Heart right ventricle (tissue), 16 donors: ENCODE measurements around the gene CD226. TPM values are rescaled to one million over a fixed set of nuclear protein-coding genes. Genes with fewer than 3 reads are reported as not detected.
"Not testable (repeated sequence)": the region's sequence is repeated elsewhere in the genome, so short reads cannot be mapped to it uniquely, and the experiment has no call there.

Experiments used
- ATAC-seq, 8 donors: fragments of 200-7000 bp; cut with Tn5 transposase; one replicate each; pipeline ENCODE4 v1.9.1; 2020; ENCODE audit warnings: mild to moderate bottlenecking in 8 of 8, moderate library complexity in 8 of 8, moderate number of reproducible peaks in 1 of 8
- DNase-seq, 2 donors: peaks; one replicate each; pipeline ENCODE4 v3.0.0-alpha.2; 2020
- H3K27ac ChIP-seq, 10 donors: fragments of 200-600 bp; sonication (generic) in 2 of 10; one replicate each; pipeline versions ENCODE4 v1.5.0 to v1.8.0; 2020 to 2022; ENCODE audit warnings: mild to moderate bottlenecking in 3 of 10
- H3K27me3 ChIP-seq, 7 donors: fragments of 200-600 bp; one replicate each; pipeline ENCODE4 v1.8.0; 2021 to 2022; ENCODE audit warnings: mild to moderate bottlenecking in 2 of 7
- H3K36me3 ChIP-seq, 9 donors: fragments of 200-600 bp; sonication (generic) in 1 of 9; one replicate each; pipeline versions ENCODE4 v1.5.0 to v1.8.0; 2020 to 2022; ENCODE audit warnings: mild to moderate bottlenecking in 2 of 9
- H3K4me1 ChIP-seq, 9 donors: fragments of 200-600 bp; sonication (generic) in 1 of 9; one replicate each; pipeline versions ENCODE4 v1.5.0 to v1.8.0; 2020 to 2022; ENCODE audit warnings: mild to moderate bottlenecking in 4 of 9
- H3K4me3 ChIP-seq, 10 donors: fragments of 200-600 bp; sonication (generic) in 2 of 10; one replicate each; pipeline versions ENCODE4 v1.5.0 to v1.8.0; 2020 to 2022; ENCODE audit warnings: mild to moderate bottlenecking in 7 of 10, moderate library complexity in 2 of 10
- H3K9me3 ChIP-seq, 11 donors: fragments of 200-600 bp in 10 of 11; sonication (generic) in 2 of 11; one replicate each; pipeline versions ENCODE4 v1.5.0 to v1.8.0; 2013 to 2022; ENCODE audit warnings: mild to moderate bottlenecking in 2 of 11, control low read depth in 1 of 11, moderate library complexity in 1 of 11
- CTCF ChIP-seq, 9 donors: fragments of 200-600 bp; sonication (generic) in 2 of 9; IDR thresholded peaks; one replicate each; pipeline versions ENCODE4 v1.5.0 to v1.8.0; 2021 to 2022; ENCODE audit warnings: antibody characterized with exemption in 9 of 9, mild to moderate bottlenecking in 5 of 9, moderate library complexity in 1 of 9
- WGBS, 2 donors: extraction: QIAGEN DNeasy Blood & Tissue Kit; methylation state at CpG; one replicate each; pipeline ENCODE4 v1.1.7; 2013; ENCODE audit warnings: inconsistent platforms in 1 of 2; 5-methylcytosine and 5-hydroxymethylcytosine counted together
- intact Hi-C, 10 donors: fragments of 100-400 bp; cut with DNase I; formaldehyde crosslinking; loops; one replicate each; pipeline versions ENCODE4 v1.11.1 to v1.14.2; 2022
- polyA plus RNA-seq, 2 donors: library from polyadenylated mRNA; stranded (reverse); fragments of 200-250 nt; gene quantifications; one replicate each; pipeline ENCODE4 v1.2.3, GENCODE V29; 2013
- total RNA-seq, 10 donors: library from RNA; stranded (reverse); fragmentation: NEBNext Ultra II Directional in 3 of 10; extraction: Animal tissue kit (Norgen Biotek cat#: 25700) in 3 of 10; gene quantifications; one replicate each; pipeline versions ENCODE4 v1.2.1 to v1.2.4, GENCODE V29; 2021 to 2023
- donor health status: Arrhythmogenic right ventricular cardiomyopathy.
- donor health status: ischemic (EF 13 %, LVEDD 7.1; RV severe dilation, severe dysfunction).
- donor health status: healthy with polysubstance abuse.
- donor health status: DM: no; HTN: yes; CAD: no.
- donor health status: DM: no; HTN: no; CAD: no.
- donor health status: ischemic (EF 25% LVEDD 6.9; RV normal size, moderate dysfunction).
- donor health status: ischemic (EF 25% LVEDD 5.7; RV mildly dilated, moderate dysfunction).
- donor health status: healthy.
- donor health status: DM: yes; HTN: yes; CAD: no.
- donor health status: Ischemic cardiomyopathy.
- donor health status: ischemic (EF 35%, LVEDD 5.7; RV mildly dilated, moderate dysfunction).
- donor health status: nonischemic (EF 11% LVEDD 7.7; RV severe dilation, severe dysfunction).
- donor health status: DM: yes; HTN: yes; CAD: no.
- donor health status: PGD.
- donor health status: ischemic (EF 29% LVEDD 5.4; RV normal size, mild dysfunction).
- donor health status: nonischemic (EF 23%, LVEDD 6.1; RV moderate dilation, normal function).

The CD226 gene
- total and polyA plus RNA-seq, 12 donors: 0.19 to 4.1 (median 0.98) TPM

- no peak for DNase-seq
- WGBS, 2 donors: 77 to 95% methylated on average over 4 of the region's 4 CpGs
- no peak overlapping the region for H3K27ac ChIP-seq
- no peak overlapping the region for H3K4me3 ChIP-seq
- no peaks in the 10 kb centered on the region for H3K27me3 ChIP-seq
- no peaks in the 10 kb centered on the region for H3K9me3 ChIP-seq
- no peak for TF ChIP-seq CTCF (IDR thresholded peaks at IDR 0.05)
- H3K4me1 ChIP-seq: peaks cover 0 to 4% (median 0%) of the 10 kb centered on the region in 9 donors
- no peak for ATAC-seq
- intact Hi-C loops: no loop called here
- H3K36me3 ChIP-seq: no peaks in the 10 kb centered on the region
Observed at GRCh38 chr18:69885355-69885754, 62.3 kb downstream of the CD226 start.

GRCh38 chr18:69883781-69884180 is 63.9 kb downstream of the CD226 start:
- TF ChIP-seq CTCF (IDR thresholded peaks at IDR 0.05): no peak
- no peak for ATAC-seq

GRCh38 chr18:69882965-69883668 is 64.6 kb downstream of the CD226 start:
- no peak for DNase-seq
- WGBS, 2 donors: 83 to 86% methylated on average over 6 of the region's 6 CpGs
- no peak for ATAC-seq
- Histone ChIP-seq H3K4me1 (peaks cover 0 to 4% (median 0%) of the 10 kb centered on the region in 9 donors), H3K27me3 (no peaks in the 10 kb centered on the region), H3K9me3 (no peaks in the 10 kb centered on the region), H3K36me3 (no peaks in the 10 kb centered on the region), H3K27ac (no peak overlapping the region), H3K4me3 (no peak overlapping the region)
- intact Hi-C loops: no loop called here
- TF ChIP-seq CTCF (IDR thresholded peaks at IDR 0.05): no peak

More at GRCh38 chr18:69883781-69884180, 63.9 kb downstream of the CD226 start:
- no peak overlapping the region for H3K27ac ChIP-seq
- H3K4me3 ChIP-seq: no peak overlapping the region
- H3K36me3 ChIP-seq: no peaks in the 10 kb centered on the region
- no peak for DNase-seq
- intact Hi-C loops: no loop called here
- WGBS, 2 donors: 55 to 59% methylated on average over 3 of the region's 3 CpGs
- H3K4me1 ChIP-seq: peaks cover 0 to 4% (median 0%) of the 10 kb centered on the region in 9 donors
- H3K9me3 ChIP-seq: no peaks in the 10 kb centered on the region
- no peaks in the 10 kb centered on the region for H3K27me3 ChIP-seq

- Histone ChIP-seq H3K36me3 (no peaks in the 10 kb centered on the region), H3K9me3 (no peaks in the 10 kb centered on the region), H3K4me3 (no peak overlapping the region), H3K27ac (no peak overlapping the region), H3K4me1 (peaks cover 0 to 4% (median 0%) of the 10 kb centered on the region in 9 donors), H3K27me3 (no peaks in the 10 kb centered on the region)
- 92 to 98% methylated on average over 3 of the region's 3 CpGs for WGBS, 2 donors
- ATAC-seq (no peak), DNase-seq (no peak)
- intact Hi-C loops: no loop called here
- no peak for TF ChIP-seq CTCF (IDR thresholded peaks at IDR 0.05)
Observed at GRCh38 chr18:69880083-69880482, 67.6 kb downstream of the CD226 start.

- H3K27ac ChIP-seq, ATAC-seq, H3K36me3 ChIP-seq, H3K27me3 ChIP-seq, H3K4me3 ChIP-seq, H3K4me1 ChIP-seq, H3K9me3 ChIP-seq, DNase-seq: not testable (repeated sequence)
- intact Hi-C loops: loop anchor here in 1 of 10 donors (10.0 kb wide), 1 partner anchor 56 kb away; no protein-coding TSS in a partner anchor
- 75 to 94% methylated on average over 3 of the region's 3 CpGs for WGBS, 2 donors
Observed at GRCh38 chr18:69879051-69879450, 68.6 kb downstream of the CD226 start.
